ENCODE results near the gene SNX30.

The SNX30 gene

GRCh38 chr9:112885324-112885723 lies 134.8 kb downstream of the SNX30 start:
- DNase-seq (ENCODE audit: low read depth) = no peak

DNA sequence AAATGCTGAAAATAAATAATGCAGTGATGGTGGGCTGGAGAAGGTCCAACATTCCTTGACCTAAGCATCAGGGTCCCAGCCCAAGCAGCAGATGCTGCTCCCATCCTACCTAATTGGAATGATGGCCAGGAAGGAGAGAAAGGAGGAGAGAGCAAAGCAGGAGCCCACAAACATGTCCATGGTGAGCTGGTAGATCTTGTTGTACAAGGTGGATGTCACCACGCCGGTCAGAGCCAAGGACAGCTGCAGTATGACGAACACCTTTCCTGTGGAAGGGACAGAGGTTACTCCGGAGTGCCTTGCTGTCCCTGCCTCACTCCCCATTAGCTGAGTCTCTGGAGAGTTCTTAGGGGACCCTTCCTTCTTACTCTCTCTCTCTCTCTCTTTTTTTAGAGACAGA lies 135.8 kb downstream of the SNX30 start:
- no peak for DNase-seq (ENCODE audit: low read depth)

DNA sequence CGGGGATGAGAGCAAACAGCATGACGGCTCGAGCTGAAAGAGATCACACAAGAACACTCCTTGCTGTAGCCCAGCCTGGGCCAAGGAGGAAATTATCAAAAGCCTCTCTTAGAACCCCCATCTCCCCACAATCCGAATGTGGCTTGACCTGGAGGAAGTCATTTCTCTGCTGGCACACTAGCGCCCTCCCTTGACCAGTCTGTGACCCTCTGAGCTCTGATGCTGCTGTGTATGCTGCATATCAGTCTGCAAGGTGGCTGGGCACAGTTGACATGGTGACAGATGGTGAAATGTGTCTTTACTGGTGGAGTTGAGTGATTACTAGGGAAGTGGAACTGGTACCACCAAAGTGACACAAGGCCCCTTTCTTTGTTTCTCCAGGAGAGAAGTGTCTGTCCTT lies 136.8 kb downstream of the SNX30 start:
- DNase-seq (ENCODE audit: low read depth) = no peak

- no peak for DNase-seq (ENCODE audit: low read depth)
Observed at GRCh38 chr9:112890106-112891081, 139.8 kb downstream of the SNX30 start, which contains the start of gene SLC46A2. Gene SLC46A2 (minus strand): TSS chr9:112890876. CDS start chr9:112890681, 195 bp downstream.

GRCh38 chr9:112891521-112891920 lies 141.0 kb downstream of the SNX30 start:
- DNase-seq (ENCODE audit: low read depth) = no peak

GRCh38 chr9:112892981-112893380 lies 142.4 kb downstream of the SNX30 start:
- DNase-seq (ENCODE audit: low read depth) = no peak

DNA sequence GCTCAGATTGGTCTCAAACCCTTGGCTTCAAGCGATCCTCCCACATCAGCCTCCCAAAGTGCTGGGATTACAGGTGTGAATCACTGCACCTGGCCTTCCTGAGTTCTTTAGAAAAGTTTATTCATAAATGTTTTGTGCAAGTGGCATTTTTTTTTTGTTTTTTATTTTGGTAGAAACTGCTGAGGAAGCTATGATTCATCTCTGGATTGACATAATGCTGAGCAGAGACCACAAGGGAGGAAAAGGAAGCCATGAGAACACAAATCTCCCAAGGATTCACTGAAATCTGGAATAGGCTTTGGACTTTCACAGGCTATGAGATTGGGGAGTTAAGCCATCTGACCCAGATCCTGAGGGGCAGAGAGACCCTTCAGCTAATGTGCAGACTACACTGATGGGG lies 143.5 kb downstream of the SNX30 start:
- DNase-seq (ENCODE audit: low read depth) = no peak

- DNase-seq (ENCODE audit: low read depth) = no peak
Observed at GRCh38 chr9:112894699-112895098, 144.1 kb downstream of the SNX30 start.

DNA sequence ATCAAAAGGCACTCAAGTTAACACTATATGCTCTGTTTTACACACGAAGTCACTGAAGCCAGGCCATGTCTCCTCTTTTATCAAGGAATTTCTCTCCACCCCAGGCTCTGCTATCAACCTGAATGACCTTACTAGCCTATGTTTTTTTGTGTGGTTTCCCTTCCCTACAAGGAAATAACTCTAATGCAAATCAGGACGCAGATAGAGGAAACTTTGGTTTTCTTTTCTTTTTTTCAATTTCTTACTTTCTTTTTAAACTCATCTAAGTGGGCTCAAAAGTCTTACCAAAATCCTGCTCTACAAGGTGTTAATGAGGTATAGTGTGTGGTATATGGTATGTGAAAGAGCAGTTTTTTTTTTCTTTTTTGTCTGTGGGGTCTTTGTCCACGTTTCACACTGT lies 145.6 kb downstream of the SNX30 start:
- no peak for DNase-seq (ENCODE audit: low read depth)

- no peak for DNase-seq (ENCODE audit: low read depth)
Observed at GRCh38 chr9:112898872-112899311, 148.3 kb downstream of the SNX30 start.

- no peak for DNase-seq (ENCODE audit: low read depth)
Observed at GRCh38 chr9:112900488-112900887, 149.9 kb downstream of the SNX30 start.

DNA sequence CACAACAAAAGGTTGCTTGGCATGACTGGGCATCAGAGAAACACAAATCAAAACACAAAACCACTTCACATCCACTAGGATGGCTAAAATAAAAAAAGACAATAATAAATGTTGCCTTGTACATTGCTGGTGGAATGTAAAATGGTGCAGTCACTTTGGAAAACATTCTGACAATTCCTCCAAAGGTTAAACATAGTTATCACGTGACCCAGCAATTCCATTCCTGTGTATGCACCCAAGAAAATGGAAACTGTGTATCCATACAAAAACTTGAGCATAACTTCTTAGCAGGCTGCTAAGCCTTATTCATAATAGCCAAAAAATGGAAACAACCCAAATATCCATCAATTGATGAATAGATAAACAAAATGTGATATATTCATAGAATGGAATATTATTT lies 150.3 kb downstream of the SNX30 start:
- DNase-seq (ENCODE audit: low read depth) = no peak

DNA sequence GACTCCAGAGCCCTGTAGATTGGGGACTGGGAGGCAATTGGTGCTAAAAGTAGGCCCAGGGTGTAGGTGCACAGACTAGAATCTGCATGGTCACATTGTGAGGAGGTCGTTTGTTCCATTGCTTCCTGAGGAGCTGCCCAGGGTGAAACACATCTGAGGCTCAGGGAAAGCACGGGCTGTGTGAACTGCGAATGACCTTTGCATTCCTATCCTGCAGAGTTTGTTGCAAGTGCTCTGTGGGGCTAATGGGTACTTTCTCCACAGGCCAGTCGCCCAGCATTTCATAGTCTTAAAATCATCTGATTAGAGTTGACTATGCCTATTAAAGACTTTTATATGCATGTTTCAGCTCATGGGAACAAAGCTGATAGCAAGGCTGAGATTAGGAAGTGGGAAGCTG lies 154.5 kb downstream of the SNX30 start:
- DNase-seq (ENCODE audit: low read depth) = no peak

DNA sequence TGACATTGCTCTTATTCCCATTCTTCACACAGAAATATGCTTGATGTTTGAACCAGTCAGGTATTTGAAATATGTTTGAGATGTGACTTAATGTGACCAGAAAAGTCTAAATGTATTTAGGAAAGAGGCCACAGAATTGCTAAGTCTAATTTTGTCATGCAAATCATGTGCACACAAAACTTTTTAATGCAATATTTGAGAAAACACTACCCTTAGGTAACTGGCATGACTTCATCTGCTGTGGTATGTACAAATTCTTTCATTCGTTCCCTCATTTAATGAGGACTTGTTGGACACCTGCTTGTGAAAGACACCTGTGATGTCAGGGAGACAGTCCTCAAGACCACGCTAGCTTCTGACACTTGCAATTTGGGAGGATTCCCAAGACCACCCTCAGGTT lies 161.2 kb downstream of the SNX30 start:
- no peak for DNase-seq (ENCODE audit: low read depth)

GRCh38 chr9:112912636-112913035 lies 162.1 kb downstream of the SNX30 start:
- no peak for DNase-seq (ENCODE audit: low read depth)

DNA sequence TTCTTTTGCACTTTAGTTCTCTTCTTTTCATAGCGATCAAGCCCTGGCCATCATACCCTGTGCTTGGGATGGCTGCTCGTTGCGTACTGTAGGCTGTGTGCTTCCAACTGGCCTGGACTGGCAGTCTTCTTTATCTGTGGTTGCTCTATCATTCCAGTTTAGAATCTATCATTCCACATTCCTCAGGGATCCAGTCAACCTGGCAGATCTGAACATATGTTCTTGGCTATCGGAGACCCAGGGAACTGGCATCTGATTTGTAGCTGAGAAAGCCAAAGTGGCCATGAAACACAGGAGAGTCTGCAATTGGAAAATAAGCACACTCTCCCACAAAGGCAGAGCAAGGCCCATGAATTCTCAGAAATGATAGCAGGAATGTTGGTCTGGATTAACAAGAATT lies 162.8 kb downstream of the SNX30 start:
- DNase-seq (ENCODE audit: low read depth) = no peak

DNA sequence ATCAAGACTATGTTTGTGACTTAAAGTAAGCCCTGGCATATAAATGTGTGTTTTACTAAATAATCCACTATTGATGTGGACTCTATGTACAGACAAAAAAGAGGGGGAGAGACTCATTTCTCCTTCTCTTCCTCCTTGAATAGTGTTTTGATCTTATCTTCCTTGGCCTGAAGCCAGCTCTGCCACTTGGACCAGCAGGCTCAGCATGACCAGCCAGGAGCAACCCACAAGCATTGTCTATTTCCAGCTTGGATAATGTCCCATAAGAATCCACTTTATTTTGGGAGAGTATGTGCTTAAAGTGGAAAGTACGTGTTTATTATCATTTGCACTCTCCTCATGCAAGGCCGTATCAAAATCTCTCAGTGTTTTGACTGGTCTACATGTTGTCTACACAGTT lies 164.0 kb downstream of the SNX30 start:
- no peak for DNase-seq (ENCODE audit: low read depth)

DNA sequence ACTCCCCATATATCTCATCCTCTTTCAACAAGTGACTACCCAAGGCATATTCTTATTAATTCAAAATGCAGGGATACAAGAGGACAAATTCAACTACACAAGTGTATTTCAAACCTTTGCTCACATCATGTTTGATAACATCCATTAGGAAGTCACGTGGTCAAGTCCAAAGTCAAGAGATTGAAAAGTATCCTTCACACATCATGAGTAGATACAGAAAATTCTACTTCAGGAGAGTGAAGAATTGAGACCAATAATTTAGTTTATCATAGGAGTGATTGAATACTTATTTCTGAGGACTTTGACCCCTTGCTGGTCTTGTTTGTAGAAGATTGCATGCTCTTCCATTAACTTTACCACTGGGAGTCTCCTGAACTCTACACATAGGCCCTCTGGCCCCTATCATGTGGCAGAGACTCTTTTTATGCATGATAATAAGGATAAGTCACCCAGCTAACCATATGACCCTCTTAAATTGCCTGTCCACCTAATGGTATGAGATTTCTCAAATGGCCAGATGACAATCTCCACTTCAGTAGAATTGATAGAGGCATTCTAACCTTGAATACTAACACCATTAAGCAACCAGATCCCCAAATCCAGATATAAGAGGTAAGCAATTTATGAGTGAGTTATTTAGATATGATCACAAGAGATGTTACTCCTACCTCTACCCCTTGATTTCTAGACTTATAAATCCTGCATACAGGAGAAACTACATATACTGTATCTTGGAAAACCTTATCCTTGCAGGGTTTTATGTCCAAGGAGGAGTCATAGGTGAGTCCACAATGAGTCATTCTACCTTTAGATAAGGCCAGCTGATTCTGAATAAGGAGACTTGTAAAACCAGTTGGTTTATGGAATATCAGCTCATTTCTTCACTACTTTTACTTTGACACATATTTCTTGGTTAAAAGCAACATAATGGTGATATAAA lies 166.8 kb downstream of the SNX30 start:
- no peak for DNase-seq (ENCODE audit: low read depth)

DNA sequence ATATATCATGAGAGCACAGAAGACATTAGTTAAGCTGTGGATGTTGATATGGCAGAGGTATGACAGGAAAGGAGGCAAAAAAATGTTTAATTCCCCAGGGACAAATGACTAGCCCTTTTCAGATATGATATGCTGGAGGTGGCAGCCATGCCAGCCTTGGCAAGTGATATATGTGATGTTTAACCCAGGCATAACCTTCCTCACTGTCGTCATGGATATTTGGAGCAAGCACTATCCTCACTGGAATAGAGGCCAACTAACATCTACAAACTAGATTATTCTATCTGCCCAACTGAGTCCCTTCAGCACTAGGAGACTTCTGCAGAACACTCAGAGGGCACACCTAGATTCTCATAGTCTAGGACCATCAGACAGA lies 167.4 kb downstream of the SNX30 start:
- DNase-seq (ENCODE audit: low read depth) = no peak

DNA sequence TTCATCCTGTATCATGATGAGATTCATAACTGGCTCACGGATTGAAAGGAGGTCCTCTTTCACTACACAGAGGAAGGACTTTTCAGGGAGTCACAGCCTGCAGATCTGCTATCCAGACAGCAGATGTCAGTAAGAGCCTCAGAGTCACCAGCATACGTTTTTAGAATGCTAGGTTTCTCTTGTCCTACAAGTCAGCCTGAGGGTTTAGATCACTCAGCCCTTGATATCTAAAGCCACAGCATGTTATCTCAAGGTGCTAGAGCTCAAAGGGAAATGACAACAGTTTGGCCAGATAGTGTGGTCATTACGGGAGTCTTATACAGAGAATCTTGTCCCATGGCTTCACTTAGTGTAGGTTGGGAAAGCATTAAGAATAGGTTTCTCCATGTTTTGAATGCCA lies 171.0 kb downstream of the SNX30 start:
- DNase-seq (ENCODE audit: low read depth) = no peak

Measured in activated T-cell treated with anti-CD3 and anti-CD28 coated beads for 1 hour (primary cell).